Vagina (tissue), 2 donors: ENCODE data around the gene BLOC1S4. TPM values are rescaled to one million over a fixed set of nuclear protein-coding genes. Genes with fewer than 3 reads are reported as not detected.
"Not testable (repeated sequence)": the region's sequence is repeated elsewhere in the genome, so short reads cannot be mapped to it uniquely, and the experiment has no call there.

Experiments used
- DNase-seq, 2 donors: peaks; one replicate each; pipeline ENCODE4 v3.0.0-alpha.2; 2017; ENCODE audit errors: extremely low spot score in 2 of 2
- H3K27ac ChIP-seq: fragments of 200-600 bp; sonication (generic); one replicate; pipeline ENCODE4 v1.5.1; 2019
- H3K27me3 ChIP-seq: fragments of 200-600 bp; sonication (generic); one replicate; pipeline ENCODE4 v1.5.1; 2019
- H3K36me3 ChIP-seq, 2 donors: fragments of 200-600 bp; sonication (generic); one replicate each; pipeline ENCODE4 v1.5.1; 2017 to 2019
- H3K4me1 ChIP-seq: fragments of 200-600 bp; sonication (generic); one replicate; pipeline ENCODE4 v1.5.1; 2019
- H3K4me3 ChIP-seq, 2 donors: fragments of 200-600 bp; sonication (generic); 1 replicate in 1 of 2; 2 replicates in 1 of 2; pipeline ENCODE4 v1.5.1; 2016 to 2019
- H3K9me3 ChIP-seq: fragments of 200-600 bp; sonication (generic); one replicate; pipeline ENCODE4 v1.5.1; 2019
- POLR2A ChIP-seq, 2 donors: fragments of 450-650 bp; IDR thresholded peaks; one replicate each; pipeline ENCODE4 v1.6.1; 2017; ENCODE audit warnings: antibody characterized with exemption in 2 of 2, mild to moderate bottlenecking in 2 of 2, moderate library complexity in 2 of 2
- POLR2AphosphoS5 ChIP-seq, 2 donors: sonication (generic); formaldehyde crosslinking; IDR thresholded peaks; one replicate each; pipeline ENCODE4 v1.9.0; 2017; ENCODE audit warnings: antibody characterized with exemption in 2 of 2, mild to moderate bottlenecking in 2 of 2, low read depth in 1 of 2; ENCODE audit not compliant: insufficient read depth in 1 of 2
- intact Hi-C: fragments of 100-400 bp; cut with DNase I; formaldehyde crosslinking; loops from one replicate; pipeline ENCODE4 v1.15.1; 2023
- total RNA-seq: library from RNA; depleted of rRNA; stranded (reverse); fragments of >200 nt; gene quantifications from one replicate; pipeline ENCODE4 v1.2.3, GENCODE V29; 2016
- TF ChIP-seq, protein P1 (sequence below), 3 experiments: fragments of 450-650 bp in 2 of 3; fragments of 200-600 bp in 1 of 3; sonication (generic) in 1 of 3; IDR thresholded peaks; one replicate each; pipeline ENCODE4 v1.5.1; 2017 to 2019; ENCODE audit warnings: antibody characterized with exemption in 3 of 3, mild to moderate bottlenecking in 2 of 3, moderate library complexity in 2 of 3

The BLOC1S4 gene
- total RNA-seq, 1 donor from 2014 or later: 34.9 TPM

DNA sequence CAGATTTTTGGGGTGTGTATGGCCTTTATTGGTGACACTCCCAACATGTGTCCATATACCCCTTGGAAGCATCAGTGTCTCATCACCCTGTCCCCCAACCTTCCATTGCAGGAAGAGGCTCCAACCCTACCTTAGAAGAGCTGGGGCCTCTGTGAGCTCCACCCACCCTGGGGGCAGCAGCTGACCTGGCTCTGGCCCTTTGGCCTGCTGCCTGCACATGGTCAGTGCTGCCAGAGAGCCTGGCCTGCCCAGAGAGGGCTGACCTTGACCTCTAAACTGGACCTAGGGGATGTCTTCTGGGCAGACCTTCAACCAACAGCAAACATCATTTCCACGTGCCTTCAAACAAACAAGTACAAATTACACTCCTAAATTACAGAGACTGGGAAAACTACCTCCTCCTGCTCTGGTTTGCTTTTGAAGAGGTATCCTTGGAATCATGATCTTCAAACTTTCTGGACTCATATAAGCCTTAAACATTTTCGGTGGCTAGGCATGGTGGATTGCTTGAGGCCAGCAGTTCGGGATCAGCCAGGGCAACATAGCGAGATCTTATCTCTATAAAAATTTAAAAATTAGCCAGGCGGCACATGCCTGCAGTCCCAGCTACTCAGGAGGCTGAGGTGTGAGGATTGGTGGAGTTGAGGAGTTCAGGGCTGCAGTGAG is 39.2 kb downstream of the BLOC1S4 start:
- intact Hi-C loops: no loop called here
- Histone ChIP-seq H3K9me3 (no peaks in the 10 kb centered on the region), H3K4me1 (peaks cover 7% of the 10 kb centered on the region), H3K36me3 (no peaks in the 10 kb centered on the region), H3K27ac (no peak overlapping the region), H3K27me3 (no peaks in the 10 kb centered on the region), H3K4me3 (no peak overlapping the region)
- TF ChIP-seq POLR2A (IDR thresholded peaks at IDR 0.05): no peak
- TF ChIP-seq, protein P1, sequence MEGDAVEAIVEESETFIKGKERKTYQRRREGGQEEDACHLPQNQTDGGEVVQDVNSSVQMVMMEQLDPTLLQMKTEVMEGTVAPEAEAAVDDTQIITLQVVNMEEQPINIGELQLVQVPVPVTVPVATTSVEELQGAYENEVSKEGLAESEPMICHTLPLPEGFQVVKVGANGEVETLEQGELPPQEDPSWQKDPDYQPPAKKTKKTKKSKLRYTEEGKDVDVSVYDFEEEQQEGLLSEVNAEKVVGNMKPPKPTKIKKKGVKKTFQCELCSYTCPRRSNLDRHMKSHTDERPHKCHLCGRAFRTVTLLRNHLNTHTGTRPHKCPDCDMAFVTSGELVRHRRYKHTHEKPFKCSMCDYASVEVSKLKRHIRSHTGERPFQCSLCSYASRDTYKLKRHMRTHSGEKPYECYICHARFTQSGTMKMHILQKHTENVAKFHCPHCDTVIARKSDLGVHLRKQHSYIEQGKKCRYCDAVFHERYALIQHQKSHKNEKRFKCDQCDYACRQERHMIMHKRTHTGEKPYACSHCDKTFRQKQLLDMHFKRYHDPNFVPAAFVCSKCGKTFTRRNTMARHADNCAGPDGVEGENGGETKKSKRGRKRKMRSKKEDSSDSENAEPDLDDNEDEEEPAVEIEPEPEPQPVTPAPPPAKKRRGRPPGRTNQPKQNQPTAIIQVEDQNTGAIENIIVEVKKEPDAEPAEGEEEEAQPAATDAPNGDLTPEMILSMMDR (IDR thresholded peaks at IDR 0.05): no peak
- TF ChIP-seq POLR2AphosphoS5 (IDR thresholded peaks at IDR 0.05; ENCODE audit: insufficient read depth in 1 of 2, low read depth in 1 of 2): no peak
- DNase-seq: no peak

DNA sequence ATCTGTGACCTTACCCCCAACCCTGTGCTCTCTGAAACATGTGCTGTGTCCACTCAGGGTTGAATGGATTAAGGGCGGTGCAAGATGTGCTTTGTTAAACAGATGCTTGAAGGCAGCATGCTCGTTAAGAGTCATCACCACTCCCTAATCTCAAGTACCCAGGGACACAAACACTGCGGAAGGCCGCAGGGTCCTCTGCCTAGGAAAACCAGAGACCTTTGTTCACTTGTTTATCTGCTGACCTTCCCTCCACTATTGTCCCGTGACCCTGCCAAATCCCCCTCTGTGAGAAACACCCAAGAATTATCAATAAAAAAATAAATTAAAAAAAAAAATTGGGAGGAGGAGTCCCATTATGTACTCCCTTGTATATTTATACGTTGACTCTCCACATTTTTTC is 40.4 kb downstream of the BLOC1S4 start:
- H3K4me1 ChIP-seq, H3K27me3 ChIP-seq, H3K27ac ChIP-seq, H3K36me3 ChIP-seq, intact Hi-C loops, DNase-seq, H3K9me3 ChIP-seq, H3K4me3 ChIP-seq: not testable (repeated sequence)

DNA sequence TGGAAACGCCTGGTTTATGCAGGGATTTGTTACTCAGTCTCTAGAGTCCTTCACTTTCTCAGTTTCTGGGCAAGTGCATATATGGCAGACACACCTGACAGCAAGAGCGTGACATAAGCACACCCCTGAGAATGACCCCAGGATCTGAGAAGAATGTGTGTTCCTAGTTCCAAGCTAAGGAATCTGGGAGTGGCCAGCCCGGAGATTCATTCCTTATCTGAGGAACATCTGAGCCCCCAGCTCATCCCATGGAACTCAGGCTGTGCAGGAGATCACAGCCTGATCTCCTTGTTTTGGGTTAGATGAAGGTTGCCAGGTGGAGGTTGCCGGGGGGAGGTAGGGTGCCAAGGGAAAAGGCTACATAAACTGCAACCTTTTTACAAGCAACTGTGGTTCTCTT is 42.8 kb downstream of the BLOC1S4 start:
- no peak overlapping the region for H3K27ac ChIP-seq
- H3K9me3 ChIP-seq: no peaks in the 10 kb centered on the region
- no peak for DNase-seq
- no peaks in the 10 kb centered on the region for H3K36me3 ChIP-seq
- H3K4me1 ChIP-seq: no peaks in the 10 kb centered on the region
- intact Hi-C loops: no loop called here
- TF ChIP-seq POLR2AphosphoS5 (IDR thresholded peaks at IDR 0.05; ENCODE audit: insufficient read depth in 1 of 2, low read depth in 1 of 2): no peak
- TF ChIP-seq POLR2A (IDR thresholded peaks at IDR 0.05): no peak
- TF ChIP-seq, protein P1 (IDR thresholded peaks at IDR 0.05): no peak
- no peak overlapping the region for H3K4me3 ChIP-seq
- H3K27me3 ChIP-seq: no peaks in the 10 kb centered on the region

GRCh38 chr4:6760865-6761264 is 44.9 kb downstream of the BLOC1S4 start:
- no peak for DNase-seq
- H3K9me3 ChIP-seq: no peaks in the 10 kb centered on the region
- TF ChIP-seq, protein P1 (IDR thresholded peaks at IDR 0.05): no peak
- no peaks in the 10 kb centered on the region for H3K36me3 ChIP-seq
- no peak overlapping the region for H3K4me3 ChIP-seq
- no peak overlapping the region for H3K27ac ChIP-seq
- H3K27me3 ChIP-seq: no peaks in the 10 kb centered on the region
- intact Hi-C loops: no loop called here
- H3K4me1 ChIP-seq: no peaks in the 10 kb centered on the region

- Histone ChIP-seq H3K4me1 (no peaks in the 10 kb centered on the region), H3K27ac (no peak overlapping the region), H3K36me3 (no peaks in the 10 kb centered on the region), H3K9me3 (no peaks in the 10 kb centered on the region), H3K27me3 (no peaks in the 10 kb centered on the region), H3K4me3 (no peak overlapping the region)
- no peak for DNase-seq
- no peak for TF ChIP-seq POLR2AphosphoS5 (IDR thresholded peaks at IDR 0.05; ENCODE audit: insufficient read depth in 1 of 2, low read depth in 1 of 2)
- TF ChIP-seq POLR2A (IDR thresholded peaks at IDR 0.05): no peak
- TF ChIP-seq, protein P1 (IDR thresholded peaks at IDR 0.05): no peak
- intact Hi-C loops: no loop called here
Measured at GRCh38 chr4:6761649-6762615, 46.0 kb downstream of the BLOC1S4 start.
